K562 (cell line): ENCODE data around the gene ANKRD31. TPM values are rescaled to one million over a fixed set of nuclear protein-coding genes. Genes with fewer than 3 reads are reported as not detected.

Experiments used
- ATAC-seq: fragments of 200-7000 bp; cut with Tn5 transposase; 3 replicates; pipeline ENCODE4 v1.9.1; 2020; ENCODE audit warnings: moderate library complexity
- BruUV-seq: library from RNA; stranded (reverse); fragments of 400-500 nt; replicated peaks from 2 replicates; lab custom pipeline; 2021; lab: Mats Ljungman, UMichigan
- CTCF ChIA-PET: fragments of 300-600 bp; formaldehyde crosslinking; extraction: SDS; loops from one replicate; lab custom pipeline; 2021; ENCODE audit warnings: low intra/inter-chr PET ratio; lab: Yijun Ruan, JAX
- POLR2A ChIA-PET: fragments of 300-600, 350-650 bp; sonication (Branson Sonifier 250); formaldehyde crosslinking; extraction: SDS; loops from one replicate; lab custom pipeline; 2021; ENCODE audit warnings: antibody characterized with exemption, inconsistent platforms; lab: Yijun Ruan, JAX
- DNase-seq, 4 experiments: peaks; one replicate each; pipeline versions ENCODE4 v3.0.0 to v3.0.0-alpha.2; 2011 to 2018; ENCODE audit warnings: low spot score in 3 of 4, mixed read lengths in 3 of 4; ENCODE audit errors: extremely low read depth in 1 of 4
- FAIRE-seq: peaks from 2 replicates; lab custom pipeline; 2011; peaks lifted over from hg19 to GRCh38; lab: Jason Lieb, UNC
- H2AFZ ChIP-seq: 2 replicates; pipeline ENCODE4 v1.6.0; 2011; ENCODE audit warnings: low read depth, low read length, control low read depth, inconsistent platforms
- H3K27ac ChIP-seq: fragments of 200-600 bp; 3 replicates; pipeline ENCODE4 v1.8.0; 2011; ENCODE audit warnings: low read depth, mild to moderate bottlenecking, control low read depth, inconsistent platforms, low read length, moderate library complexity, mixed read lengths; ENCODE audit errors: extremely low read depth
- H3K27me3 ChIP-seq, 2 experiments: fragments of 300-600 bp in 1 of 2; 2 replicates in 1 of 2; 3 replicates in 1 of 2; pipeline versions ENCODE4 v1.6.0 to v1.8.0; 2011; ENCODE audit warnings: inconsistent platforms in 2 of 2, low read length in 2 of 2, mild to moderate bottlenecking in 1 of 2, mixed read lengths in 1 of 2, moderate library complexity in 1 of 2; ENCODE audit not compliant: control insufficient read depth in 2 of 2, insufficient read depth in 2 of 2
- H3K36me3 ChIP-seq: fragments of 300-600 bp; 3 replicates; pipeline ENCODE4 v1.8.0; 2011; ENCODE audit warnings: mild to moderate bottlenecking, low read length, inconsistent platforms; ENCODE audit not compliant: control insufficient read depth, insufficient read depth
- H3K4me1 ChIP-seq, 2 experiments: fragments of 200-600 bp in 1 of 2; replicated peaks in 1 of 2; 2 replicates in 1 of 2; 3 replicates in 1 of 2; pipeline versions ENCODE4 v1.5.1 to v1.8.0; 2011; ENCODE audit warnings: inconsistent platforms in 2 of 2, low read length in 2 of 2, mild to moderate bottlenecking in 1 of 2, mixed read lengths in 1 of 2, moderate library complexity in 1 of 2; ENCODE audit not compliant: control insufficient read depth in 2 of 2, insufficient read depth in 2 of 2
- H3K4me2 ChIP-seq: 2 replicates; pipeline ENCODE4 v1.6.1; 2011; ENCODE audit warnings: low read length, control low read depth, inconsistent platforms, mixed read lengths; ENCODE audit not compliant: insufficient read depth
- H3K4me3 ChIP-seq: fragments of 200-600 bp; sonication (generic), shearing (Covaris generic); 2 replicates; pipeline ENCODE4 v1.5.1; 2016; ENCODE audit warnings: control low read depth, inconsistent platforms
- H3K79me2 ChIP-seq: fragments of 200-600 bp; 3 replicates; pipeline ENCODE4 v1.8.0; 2011; ENCODE audit warnings: low read length, inconsistent platforms; ENCODE audit not compliant: control insufficient read depth, insufficient read depth
- H3K9ac ChIP-seq, 2 experiments: 2 replicates each; pipeline versions ENCODE4 v1.6.0 to v1.6.1; 2011; ENCODE audit warnings: low read depth in 2 of 2, low read length in 2 of 2, control low read depth in 1 of 2, inconsistent platforms in 1 of 2, mild to moderate bottlenecking in 1 of 2, mixed read lengths in 1 of 2; ENCODE audit not compliant: insufficient read depth in 1 of 2
- H3K9me1 ChIP-seq: one replicate; pipeline ENCODE4 v1.6.0; 2011; ENCODE audit warnings: inconsistent platforms, mild to moderate bottlenecking, low read length, moderate library complexity; ENCODE audit not compliant: control insufficient read depth, insufficient read depth
- H3K9me3 ChIP-seq: replicated peaks from 2 replicates; pipeline ENCODE4 v1.5.1; 2011; ENCODE audit warnings: low read depth, low read length, inconsistent platforms; ENCODE audit not compliant: control insufficient read depth, insufficient read depth
- H4K20me1 ChIP-seq: replicated peaks from 2 replicates; pipeline ENCODE4 v1.6.1; 2011; ENCODE audit warnings: low read length, inconsistent platforms, mixed read lengths; ENCODE audit not compliant: control insufficient read depth, insufficient read depth
- ARID3B ChIP-seq: fragments of 250-450 bp; sonication (Bioruptor Pico); IDR thresholded peaks from 2 replicates; pipeline ENCODE4 v1.4.0; 2020; ENCODE audit warnings: borderline replicate concordance
- DPF2 ChIP-seq: fragments of 450-650 bp; IDR thresholded peaks from 2 replicates; pipeline ENCODE4 v1.6.1; 2016
- FOS ChIP-seq: IDR thresholded peaks from 3 replicates; pipeline ENCODE4 v1.6.1; 2011; ENCODE audit not compliant: insufficient read length; ENCODE audit errors: extremely low read depth
- HSF4 ChIP-seq: fragments of 250-450 bp; sonication (Bioruptor Pico); IDR thresholded peaks from 2 replicates; pipeline ENCODE4 v2.1.2; 2022; ENCODE audit warnings: mild to moderate bottlenecking, moderate library complexity, borderline replicate concordance
- NBN ChIP-seq: fragments of 450-650 bp; IDR thresholded peaks from 2 replicates; pipeline ENCODE4 v1.6.1; 2016; ENCODE audit warnings: low read depth, mild to moderate bottlenecking
- PML ChIP-seq: IDR thresholded peaks from 2 replicates; pipeline ENCODE4 v1.6.1; 2012; ENCODE audit warnings: low read length, inconsistent platforms
- SMARCB1 ChIP-seq: IDR thresholded peaks from 2 replicates; pipeline ENCODE4 v1.6.1; 2011; ENCODE audit warnings: improper control_type of control experiment, low read depth; ENCODE audit not compliant: insufficient read length
- ZBTB17 ChIP-seq: fragments of 450-650 bp; formaldehyde crosslinking; IDR thresholded peaks from 2 replicates; pipeline ENCODE4 v1.4.0; 2020; ENCODE audit warnings: mild to moderate bottlenecking
- ZC3H4 ChIP-seq: sonication (generic); formaldehyde crosslinking; IDR thresholded peaks from 2 replicates; pipeline ENCODE4 v1.9.0; 2021; ENCODE audit warnings: missing genetic modification reagents, borderline replicate concordance
- ZFP36 ChIP-seq: fragments of 150-350 bp; IDR thresholded peaks from 2 replicates; pipeline ENCODE4 v1.6.1; 2018; ENCODE audit warnings: low read length, low read depth; ENCODE audit not compliant: partially characterized antibody
- ZNF134 ChIP-seq: fragments of 250-450 bp; sonication (Bioruptor Pico); conservative IDR thresholded peaks from 2 replicates; pipeline ENCODE4 v1.4.0; 2020
- ZNF224 ChIP-seq: sonication (generic); formaldehyde crosslinking; IDR thresholded peaks from 2 replicates; pipeline ENCODE4 v1.8.0; 2022; ENCODE audit warnings: mild to moderate bottlenecking, missing genetic modification reagents
- WGBS: fragments of 100-300 bp; shearing (Covaris generic); methylation state at CpG from one replicate; pipeline ENCODE4 v1.1.6; 2016; ENCODE audit warnings: low coverage, mixed read lengths; ENCODE audit not compliant: insufficient coverage; ENCODE audit errors: missing lambda C conversion rate; 5-methylcytosine and 5-hydroxymethylcytosine counted together
- in situ Hi-C: fragments of 300-500 bp; cut with MboI; formaldehyde crosslinking; loops from 4 replicates; pipeline ENCODE4 v1.15.0; 2018; ENCODE audit warnings: inconsistent platforms, mixed read lengths
- intact Hi-C: fragments of 100-400 bp; cut with micrococcal nuclease; formaldehyde crosslinking; loops from 2 replicates; pipeline ENCODE4 v1.14.2; 2022
- polyA plus RNA-seq, 8 experiments: library from polyadenylated mRNA; depleted of rRNA in 4 of 8; stranded (reverse) in 5 of 8; unstranded in 3 of 8; fragments of >200 nt; fragmentation: Nextera tagmentation in 2 of 8; fragmentation: Illumina TruSeq in 1 of 8; extraction: Ambion mirVana in 2 of 8; extraction: Trizol in 1 of 8; gene quantifications; 2 replicates each; pipeline versions ENCODE4 v1.2.1 to v1.2.3, GENCODE V29; 2011 to 2014; ENCODE audit warnings: inconsistent platforms in 1 of 8, missing spikeins in 1 of 8
- total RNA-seq, 7 experiments: library from RNA; depleted of rRNA in 6 of 7; stranded (reverse); fragments of >200 nt in 6 of 7; fragmentation: Illumina TruSeq in 2 of 7; extraction: Trizol in 2 of 7; gene quantifications; 2 replicates each; pipeline versions ENCODE4 v1.2.1 to v1.2.3, GENCODE V29; 2011 to 2021; ENCODE audit warnings: low replicate concordance in 1 of 7
- TF ChIP-seq, protein P1 (sequence below), 2 experiments: fragments of 450-650 bp in 1 of 2; sonication (generic) in 1 of 2; formaldehyde crosslinking in 1 of 2; IDR thresholded peaks in 1 of 2; conservative IDR thresholded peaks in 1 of 2; 2 replicates each; pipeline versions ENCODE4 v1.6.1 to v1.8.1; 2016 to 2023; ENCODE audit warnings: mild to moderate bottlenecking in 2 of 2, moderate library complexity in 2 of 2, inconsistent platforms in 1 of 2, missing genetic modification reagents in 1 of 2

Gene ANKRD31
- total and polyA plus RNA-seq, 9 of the 15 experiments (the other 6 are each of a cell fraction or from before 2014, with no cell fraction given) = under 0.01 to 0.11 (median 0.05) TPM; not detected in 1

GRCh38 chr5:75148051-75148450 is 88.6 kb downstream of the ANKRD31 start:
- no peak for ATAC-seq
- POLR2A ChIA-PET = interaction anchor here (1.0 kb wide), 1 partner anchor 145 kb away, joined by 3 read pairs; no protein-coding TSS in a partner anchor
- 0% methylated on average over 2 of the region's 2 CpGs for WGBS

More at GRCh38 chr5:75148051-75148450, 88.6 kb downstream of the ANKRD31 start:
- DNase-seq (no peak), FAIRE-seq (no peak)
- no peaks in the 10 kb centered on the region for H3K27me3 ChIP-seq
- no peaks in the 10 kb centered on the region for H3K4me1 ChIP-seq
- no TSS peak for BruUV-seq
- TF ChIP-seq ZC3H4 (CRISPR knock-in tag) = no peak
- TF ChIP-seq ZFP36 = no peak
- TF ChIP-seq ZBTB17 = no peak
- no peak for TF ChIP-seq ARID3B (CRISPR knock-in tag)
- TF ChIP-seq PML = no peak
- TF ChIP-seq NBN = no peak
- TF ChIP-seq DPF2 = no peak
- TF ChIP-seq, protein P1, sequence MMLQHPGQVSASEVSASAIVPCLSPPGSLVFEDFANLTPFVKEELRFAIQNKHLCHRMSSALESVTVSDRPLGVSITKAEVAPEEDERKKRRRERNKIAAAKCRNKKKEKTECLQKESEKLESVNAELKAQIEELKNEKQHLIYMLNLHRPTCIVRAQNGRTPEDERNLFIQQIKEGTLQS (IDR thresholded peaks at IDR 0.05) = no peak
- TF ChIP-seq, protein P1 (CRISPR knock-in tag; conservative IDR thresholded peaks at IDR 0.05) = no peak
- TF ChIP-seq HSF4 = no peak
- TF ChIP-seq FOS = no peak
- no peak for TF ChIP-seq ZNF134
- TF ChIP-seq ZNF224 (CRISPR knock-in tag) = no peak
- no peak for TF ChIP-seq SMARCB1
- CTCF ChIA-PET = no interaction called here
- no peaks in the 10 kb centered on the region for H3K79me2 ChIP-seq
- H3K4me3 ChIP-seq = no peak overlapping the region
- H3K4me2 ChIP-seq = no peak overlapping the region
- in situ Hi-C loops (no loop called here), intact Hi-C loops (no loop called here)
- no peak overlapping the region for H3K9ac ChIP-seq
- H4K20me1 ChIP-seq = no peaks in the 10 kb centered on the region
- no peak overlapping the region for H2AFZ ChIP-seq
- no peak overlapping the region for H3K27ac ChIP-seq
- no peaks in the 10 kb centered on the region for H3K9me1 ChIP-seq
- no peaks in the 10 kb centered on the region for H3K9me3 ChIP-seq
- H3K36me3 ChIP-seq = no peaks in the 10 kb centered on the region
